GM12865 (cell line): Measurements from ENCODE around the gene CHMP4B.

ENCODE experiments used
- DNase-seq: peaks from one replicate; pipeline ENCODE4 v3.0.0; 2010; ENCODE audit warnings: low read depth
- H3K4me3 ChIP-seq: 2 replicates; pipeline ENCODE4 v1.5.1; 2011; ENCODE audit warnings: mild to moderate bottlenecking, low read depth, low read length, control low read depth
- TF ChIP-seq, protein P1 (sequence below): IDR thresholded peaks from 2 replicates; pipeline ENCODE4 v1.5.1; 2011; ENCODE audit warnings: low read length, control low read depth, low read depth, inconsistent platforms; ENCODE audit not compliant: insufficient read depth; ENCODE audit errors: missing control alignments

The CHMP4B gene

DNA sequence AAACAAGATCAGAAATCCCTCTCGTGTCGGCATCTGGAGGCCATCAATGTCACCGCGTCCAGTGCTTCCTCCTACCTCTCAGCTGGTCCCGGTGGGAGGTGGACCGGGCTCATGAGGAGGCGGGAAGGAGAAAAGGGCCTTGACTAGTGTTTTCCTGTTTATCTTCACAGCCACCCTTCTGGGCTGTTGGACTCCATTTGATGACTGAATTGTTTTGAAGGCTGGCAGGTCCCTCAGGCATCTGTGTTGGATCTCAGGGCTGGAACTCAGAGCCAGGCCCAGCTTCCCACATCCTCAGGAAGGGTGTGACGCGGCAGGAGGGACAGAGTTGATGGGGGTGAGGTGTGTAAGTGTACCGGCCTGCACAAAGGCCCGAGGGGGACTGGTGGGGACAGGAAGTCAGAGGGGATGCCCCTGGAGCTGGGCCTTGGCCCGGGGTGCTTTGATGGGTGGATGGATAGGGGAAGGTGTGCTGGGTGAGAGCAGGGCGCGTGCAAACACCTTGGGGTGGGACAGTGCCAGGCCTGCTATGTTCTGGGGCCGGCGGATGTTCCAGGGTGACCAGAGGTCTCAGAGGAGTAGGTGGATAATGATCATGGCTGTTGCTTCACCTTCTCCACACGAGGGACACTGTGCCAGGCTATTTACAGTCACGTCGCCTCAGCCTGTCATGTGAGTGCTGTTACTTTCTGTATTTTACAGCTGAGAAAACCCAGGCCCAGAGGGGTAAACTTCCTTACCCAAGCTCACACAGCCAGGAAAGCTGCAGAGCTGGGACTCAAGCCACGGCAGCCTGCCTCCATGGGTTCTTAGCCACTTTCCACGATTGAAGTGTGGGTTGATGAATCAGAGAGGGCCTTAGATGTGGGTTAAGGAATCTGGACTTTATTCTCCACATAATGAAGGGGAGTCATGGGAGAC lies 17.9 kb upstream of the CHMP4B start:
- no peak for DNase-seq
- TF ChIP-seq, protein P1, sequence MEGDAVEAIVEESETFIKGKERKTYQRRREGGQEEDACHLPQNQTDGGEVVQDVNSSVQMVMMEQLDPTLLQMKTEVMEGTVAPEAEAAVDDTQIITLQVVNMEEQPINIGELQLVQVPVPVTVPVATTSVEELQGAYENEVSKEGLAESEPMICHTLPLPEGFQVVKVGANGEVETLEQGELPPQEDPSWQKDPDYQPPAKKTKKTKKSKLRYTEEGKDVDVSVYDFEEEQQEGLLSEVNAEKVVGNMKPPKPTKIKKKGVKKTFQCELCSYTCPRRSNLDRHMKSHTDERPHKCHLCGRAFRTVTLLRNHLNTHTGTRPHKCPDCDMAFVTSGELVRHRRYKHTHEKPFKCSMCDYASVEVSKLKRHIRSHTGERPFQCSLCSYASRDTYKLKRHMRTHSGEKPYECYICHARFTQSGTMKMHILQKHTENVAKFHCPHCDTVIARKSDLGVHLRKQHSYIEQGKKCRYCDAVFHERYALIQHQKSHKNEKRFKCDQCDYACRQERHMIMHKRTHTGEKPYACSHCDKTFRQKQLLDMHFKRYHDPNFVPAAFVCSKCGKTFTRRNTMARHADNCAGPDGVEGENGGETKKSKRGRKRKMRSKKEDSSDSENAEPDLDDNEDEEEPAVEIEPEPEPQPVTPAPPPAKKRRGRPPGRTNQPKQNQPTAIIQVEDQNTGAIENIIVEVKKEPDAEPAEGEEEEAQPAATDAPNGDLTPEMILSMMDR, result no peak
- H3K4me3 ChIP-seq, result no peak overlapping the region

DNA sequence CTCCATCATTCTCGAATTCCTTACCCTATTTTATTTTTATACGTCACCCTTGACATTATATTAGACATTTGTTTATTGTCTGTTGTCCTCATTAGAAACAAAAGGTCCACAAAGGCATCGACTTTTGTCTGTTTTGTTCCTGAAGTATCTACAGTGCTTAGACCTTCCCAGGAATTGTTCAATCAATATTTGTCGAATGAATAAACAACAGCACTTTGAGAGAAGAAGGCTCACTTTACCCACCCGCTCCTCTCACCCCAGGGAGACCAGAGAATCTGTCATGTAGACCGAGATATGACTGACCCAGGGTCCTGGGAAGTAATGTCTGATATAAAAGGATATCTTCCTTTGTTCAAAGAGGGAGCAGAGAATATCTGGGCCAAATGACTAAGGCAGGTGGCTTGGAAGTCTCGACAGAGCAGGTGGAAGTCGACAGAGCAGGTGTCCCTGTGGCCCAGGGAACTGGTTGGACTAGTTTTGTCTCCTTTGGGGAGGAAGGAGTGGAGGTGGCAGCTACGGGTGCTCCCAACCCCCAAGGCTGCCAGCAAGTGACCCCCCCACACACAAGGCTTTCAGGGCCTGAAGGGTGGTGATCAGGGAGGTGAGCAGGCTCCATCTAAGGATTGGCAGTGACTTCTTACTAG lies 14.8 kb upstream of the CHMP4B start:
- no peak overlapping the region for H3K4me3 ChIP-seq
- DNase-seq, result no peak
- TF ChIP-seq, protein P1, result no peak

DNA sequence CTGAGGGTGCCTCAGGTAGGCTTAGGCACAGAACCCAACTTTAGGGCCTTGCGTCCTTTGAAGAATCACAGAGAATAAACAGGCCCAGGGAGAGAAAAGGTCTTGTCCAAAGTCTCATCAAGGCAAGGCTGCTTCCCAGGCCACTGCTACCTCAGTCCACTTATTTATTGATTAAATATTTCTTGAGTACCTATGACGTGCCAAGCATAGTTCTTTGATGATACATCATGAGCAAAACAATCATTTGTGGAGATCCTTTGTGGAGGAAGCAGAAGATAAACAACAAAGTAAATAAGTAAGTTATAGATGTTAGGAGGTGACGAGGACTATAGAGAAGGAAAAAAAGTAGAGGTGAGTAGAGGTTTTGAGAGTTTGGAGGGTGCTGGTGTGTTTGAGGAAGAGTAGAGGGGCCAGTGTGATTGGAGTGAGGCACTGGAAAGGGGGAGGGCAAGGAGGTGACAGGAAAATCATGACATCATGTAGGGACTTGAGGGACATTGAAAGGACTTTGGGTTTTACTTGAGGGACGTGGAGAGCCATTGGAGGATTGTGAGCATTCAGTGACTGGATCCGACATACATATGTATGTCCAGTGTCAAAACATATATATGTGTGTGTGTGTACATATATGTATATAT lies 14.1 kb upstream of the CHMP4B start:
- no peak for DNase-seq
- TF ChIP-seq, protein P1, result no peak
- H3K4me3 ChIP-seq, result no peak overlapping the region

DNA sequence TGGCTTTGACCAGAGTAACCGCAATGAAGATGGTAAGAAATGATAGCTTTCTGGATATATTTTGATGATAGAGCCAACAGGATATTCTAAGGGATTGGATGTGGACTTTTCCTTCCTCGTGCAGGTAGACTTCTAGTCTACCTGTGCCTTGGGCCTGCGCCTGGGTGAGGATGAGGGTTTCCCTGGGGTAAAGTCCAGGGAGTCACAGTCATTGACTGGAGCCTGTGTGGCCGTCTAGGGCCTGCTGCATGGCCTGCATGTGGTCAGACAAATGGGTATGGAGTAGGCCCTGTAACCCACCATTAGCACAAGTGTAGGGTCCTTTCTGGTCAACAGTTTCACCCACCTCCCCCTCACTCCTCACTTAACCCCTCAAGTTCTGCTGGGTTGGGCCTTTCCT lies 12.7 kb upstream of the CHMP4B start:
- no peak for DNase-seq

DNA sequence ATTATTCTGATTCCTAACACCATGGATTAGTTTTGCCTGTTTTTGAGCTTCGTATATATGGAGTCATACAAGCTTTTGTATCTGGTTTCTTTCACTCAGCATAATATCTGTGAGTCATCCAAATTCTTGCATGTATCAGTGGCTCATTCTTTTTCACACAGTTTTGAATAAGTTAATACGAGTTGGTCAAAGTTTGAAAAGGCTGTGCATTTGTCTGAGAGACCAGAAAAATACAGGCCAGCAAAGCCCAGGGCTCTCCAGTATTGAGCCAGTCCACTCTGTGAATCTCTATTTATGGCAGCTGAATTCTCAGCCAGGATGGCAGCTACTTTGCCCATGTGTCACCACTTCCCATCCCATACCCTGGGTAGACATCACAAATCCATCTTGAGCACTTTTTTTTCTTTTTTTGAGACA lies 7.2 kb upstream of the CHMP4B start:
- no peak for DNase-seq

More for the DNA sequence above, 12.7 kb upstream of the CHMP4B start:
- no peak overlapping the region for H3K4me3 ChIP-seq
- TF ChIP-seq, protein P1, result no peak

DNA sequence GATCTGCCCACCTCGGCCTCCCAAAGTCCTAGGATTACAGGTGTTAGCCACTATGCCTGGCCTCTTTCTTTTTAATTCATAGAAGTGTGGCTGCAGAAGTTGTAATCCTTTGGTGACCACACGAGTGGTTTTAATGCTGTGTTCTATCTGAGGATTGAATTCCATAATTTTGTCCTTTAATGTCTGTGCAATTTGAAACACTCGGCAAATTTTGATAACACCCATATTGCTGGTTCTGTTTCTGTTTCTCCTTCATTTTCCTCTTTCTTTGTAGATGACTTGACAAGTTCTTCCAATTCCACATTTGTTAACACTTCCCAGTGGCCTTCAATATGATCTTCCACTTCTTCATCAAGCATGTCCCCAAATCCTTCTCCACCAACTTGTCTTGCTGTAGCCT lies 2.8 kb upstream of the CHMP4B start:
- no peak overlapping the region for H3K4me3 ChIP-seq
- no peak for DNase-seq
- TF ChIP-seq, protein P1, result no peak

More for the DNA sequence above, 7.2 kb upstream of the CHMP4B start:
- TF ChIP-seq, protein P1, result no peak
- H3K4me3 ChIP-seq, result no peak overlapping the region
